ENCODE results near the gene ANAPC4.

DNA sequence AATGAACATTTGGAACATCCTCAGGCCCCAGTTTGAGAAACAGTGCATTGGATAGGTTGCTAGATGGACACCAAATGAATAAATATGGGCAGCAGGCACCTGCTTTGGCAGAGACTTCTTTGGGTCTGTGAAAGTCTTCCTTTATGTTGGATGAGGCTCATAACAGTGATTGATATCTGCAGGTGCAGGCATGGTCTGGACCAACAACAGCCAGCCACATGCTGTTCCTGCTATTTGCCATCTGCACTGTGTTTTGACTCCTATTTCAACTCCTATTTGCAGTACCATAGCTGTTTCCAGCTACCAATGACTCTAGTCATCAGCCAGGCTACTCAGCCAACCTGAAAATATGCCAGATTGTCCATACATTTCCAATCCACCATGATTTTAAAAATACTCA lies 60.9 kb downstream of the ANAPC4 start:
- no peak for TF ChIP-seq BHLHE40 (IDR thresholded peaks at IDR 0.05; ENCODE audit: borderline replicate concordance)
- no peak for TF ChIP-seq ZNF384 (IDR thresholded peaks at IDR 0.05)
- no peak for TF ChIP-seq HDGF (IDR thresholded peaks at IDR 0.05; ENCODE audit: borderline replicate concordance)
- TF ChIP-seq FOXA1 (IDR thresholded peaks at IDR 0.05): no peak
- TF ChIP-seq SP1 (IDR thresholded peaks at IDR 0.05): no peak
- TF ChIP-seq FOXK2 (IDR thresholded peaks at IDR 0.05): no peak
- no peak for TF ChIP-seq ELF4 (IDR thresholded peaks at IDR 0.05)
- TF ChIP-seq SUZ12 (IDR thresholded peaks at IDR 0.05): no peak
- TF ChIP-seq L3MBTL2 (conservative IDR thresholded peaks at IDR 0.05): no peak
- TF ChIP-seq FOXM1 (IDR thresholded peaks at IDR 0.05; ENCODE audit: borderline replicate concordance): no peak
- no peak for TF ChIP-seq TARDBP (IDR thresholded peaks at IDR 0.05)
- TF ChIP-seq NFRKB (IDR thresholded peaks at IDR 0.05): no peak
- TF ChIP-seq ARNT (IDR thresholded peaks at IDR 0.05): no peak
- TF ChIP-seq CTBP1 (IDR thresholded peaks at IDR 0.05; ENCODE audit: borderline replicate concordance): no peak

All from HEK293T (cell line).